Fibroblast of lung (primary cell): Measurements from ENCODE around the gene KPNA2. TPM values are rescaled to one million over a fixed set of nuclear protein-coding genes. Genes with fewer than 3 reads are reported as not detected.
A peak's percentile ranks its signal among the peaks of the same experiment; 100 is the strongest.
"Not testable (repeated sequence)": the region's sequence is repeated elsewhere in the genome, so short reads cannot be mapped to it uniquely, and the experiment has no call there.

Experiments used
- DNase-seq, 2 donors: peaks; one replicate each; pipeline versions ENCODE4 v3.0.0 to v3.0.0-alpha.2; 2010; ENCODE audit warnings: low read depth in 2 of 2
- H2AFZ ChIP-seq: 2 replicates; pipeline ENCODE4 v1.5.1; 2012; ENCODE audit warnings: low read length, control low read depth, inconsistent platforms
- H3K27ac ChIP-seq: 2 replicates; pipeline ENCODE4 v1.5.1; 2011; ENCODE audit warnings: low read length, control low read depth; ENCODE audit not compliant: insufficient read depth
- H3K27me3 ChIP-seq: 2 replicates; pipeline ENCODE4 v1.5.1; 2011; ENCODE audit warnings: mild to moderate bottlenecking, low read length; ENCODE audit not compliant: control insufficient read depth, insufficient read depth
- H3K36me3 ChIP-seq: 2 replicates; pipeline ENCODE4 v1.5.1; 2011; ENCODE audit warnings: low read length; ENCODE audit not compliant: control insufficient read depth, insufficient read depth
- H3K4me1 ChIP-seq: 2 replicates; pipeline ENCODE4 v1.5.1; 2011; ENCODE audit warnings: low read length; ENCODE audit not compliant: control insufficient read depth, insufficient read depth; ENCODE audit errors: extremely low read depth
- H3K4me2 ChIP-seq: 2 replicates; pipeline ENCODE4 v1.5.1; 2011; ENCODE audit warnings: low read length, control low read depth; ENCODE audit not compliant: insufficient read depth; ENCODE audit errors: extremely low read depth
- H3K4me3 ChIP-seq, 4 experiments: fragments of 200-600 bp in 1 of 4; sonication (generic) in 1 of 4; replicated peaks in 1 of 4; 2 replicates each; pipeline ENCODE4 v1.5.1; 2011 to 2016; ENCODE audit warnings: low read length in 4 of 4, low read depth in 3 of 4, mild to moderate bottlenecking in 3 of 4, control low read depth in 2 of 4, inconsistent platforms in 1 of 4, mixed read lengths in 1 of 4; ENCODE audit not compliant: insufficient read depth in 1 of 4; ENCODE audit errors: control extremely low read depth in 1 of 4
- H3K79me2 ChIP-seq: 2 replicates; pipeline ENCODE4 v1.5.1; 2012; ENCODE audit warnings: mild to moderate bottlenecking, low read length, inconsistent platforms; ENCODE audit not compliant: control insufficient read depth, insufficient read depth
- H3K9ac ChIP-seq: 2 replicates; pipeline ENCODE4 v1.5.1; 2011; ENCODE audit warnings: mild to moderate bottlenecking, low read length, control low read depth; ENCODE audit not compliant: insufficient read depth
- H3K9me3 ChIP-seq: 2 replicates; pipeline ENCODE4 v1.5.1; 2012; ENCODE audit warnings: low read depth, low read length; ENCODE audit not compliant: control insufficient read depth, insufficient read depth
- H4K20me1 ChIP-seq: 2 replicates; pipeline ENCODE4 v1.5.1; 2011; ENCODE audit warnings: low read length; ENCODE audit not compliant: control insufficient read depth, insufficient read depth; ENCODE audit errors: extremely low read depth
- CTCF ChIP-seq, 2 donors: IDR thresholded peaks in 1 of 2; conservative IDR thresholded peaks in 1 of 2; 1 replicate in 1 of 2; 2 replicates in 1 of 2; pipeline ENCODE4 v1.5.1; 2011 to 2012; ENCODE audit warnings: low read length in 2 of 2, control low read depth in 1 of 2, inconsistent platforms in 1 of 2, low read depth in 1 of 2, mild to moderate bottlenecking in 1 of 2
- EZH2 ChIP-seq: IDR thresholded peaks from 2 replicates; pipeline ENCODE4 v1.5.1; 2012; ENCODE audit warnings: low read length, control low read depth, mild to moderate bottlenecking; ENCODE audit errors: missing control alignments
- polyA plus RNA-seq, 2 donors: library from polyadenylated mRNA; depleted of rRNA in 1 of 2; stranded (reverse) in 1 of 2; unstranded in 1 of 2; fragments of >200 nt; gene quantifications; 2 replicates each; pipeline ENCODE4 v1.2.1, GENCODE V29; 2011 to 2012; ENCODE audit warnings: missing spikeins in 1 of 2
- total RNA-seq: library from RNA; depleted of rRNA; stranded (reverse); fragments of >200 nt; gene quantifications from 2 replicates; pipeline ENCODE4 v1.2.1, GENCODE V29; 2014

KPNA2 gene
- total and polyA plus RNA-seq, 2 donors (not counting 1 experiment from before 2014, with no cell fraction given) = 44.3 to 96.1 TPM

- Histone ChIP-seq H4K20me1 (no peaks in the 10 kb centered on the region), H3K36me3 (no peaks in the 10 kb centered on the region), H3K9ac (no peak overlapping the region), H2AFZ (no peak overlapping the region), H3K4me3 (no peak overlapping the region), H3K9me3 (no peaks in the 10 kb centered on the region), H3K4me1 (peaks cover 10% of the 10 kb centered on the region), H3K4me2 (no peak overlapping the region), H3K79me2 (no peaks in the 10 kb centered on the region), H3K27ac (no peak overlapping the region), H3K27me3 (no peaks in the 10 kb centered on the region)
- TF ChIP-seq EZH2 (no peak), CTCF (conservative IDR thresholded peaks at IDR 0.05 in 1 of 2, IDR thresholded peaks at IDR 0.05 in 1 of 2; ENCODE audit: low read depth in 1 of 2, low read length in 2 of 2) (peak; percentile 46 to 50)
- peak in 1 of 2 donors; percentile 48 for DNase-seq
Measured at GRCh38 chr17:68057531-68057952, 22.0 kb downstream of the KPNA2 start.

GRCh38 chr17:68060336-68060735, 24.8 kb downstream of the KPNA2 start:
- Histone ChIP-seq H3K36me3 (no peaks in the 10 kb centered on the region), H2AFZ (no peak overlapping the region), H4K20me1 (no peaks in the 10 kb centered on the region), H3K9ac (no peak overlapping the region), H3K79me2 (no peaks in the 10 kb centered on the region), H3K27me3 (no peaks in the 10 kb centered on the region), H3K27ac (no peak overlapping the region), H3K4me2 (no peak overlapping the region), H3K4me3 (no peak overlapping the region), H3K9me3 (no peaks in the 10 kb centered on the region), H3K4me1 (no peaks in the 10 kb centered on the region)
- DNase-seq = no peak
- TF ChIP-seq CTCF (conservative IDR thresholded peaks at IDR 0.05 in 1 of 2, IDR thresholded peaks at IDR 0.05 in 1 of 2; ENCODE audit: low read depth in 1 of 2, low read length in 2 of 2) (no peak), EZH2 (no peak)

- H3K4me2 ChIP-seq = no peak overlapping the region
- no peaks in the 10 kb centered on the region for H3K36me3 ChIP-seq
- no peak for TF ChIP-seq CTCF (conservative IDR thresholded peaks at IDR 0.05 in 1 of 2, IDR thresholded peaks at IDR 0.05 in 1 of 2; ENCODE audit: low read depth in 1 of 2, low read length in 2 of 2)
- no peak for TF ChIP-seq EZH2
- no peak overlapping the region for H3K4me3 ChIP-seq
- H2AFZ ChIP-seq = no peak overlapping the region
- H3K4me1 ChIP-seq = no peaks in the 10 kb centered on the region
- no peaks in the 10 kb centered on the region for H3K9me3 ChIP-seq
- no peaks in the 10 kb centered on the region for H4K20me1 ChIP-seq
- H3K9ac ChIP-seq = no peak overlapping the region
- no peak for DNase-seq
- no peak overlapping the region for H3K27ac ChIP-seq
- no peaks in the 10 kb centered on the region for H3K27me3 ChIP-seq
- no peaks in the 10 kb centered on the region for H3K79me2 ChIP-seq
Measured at GRCh38 chr17:68061512-68062313, 26.2 kb downstream of the KPNA2 start.

- H3K79me2 ChIP-seq, H3K9ac ChIP-seq, H4K20me1 ChIP-seq, H3K4me3 ChIP-seq, H3K27me3 ChIP-seq, H3K9me3 ChIP-seq, DNase-seq, H2AFZ ChIP-seq, H3K4me1 ChIP-seq, H3K4me2 ChIP-seq, H3K36me3 ChIP-seq, H3K27ac ChIP-seq: not testable (repeated sequence)
Measured at GRCh38 chr17:68065366-68065765, 29.8 kb downstream of the KPNA2 start.
